GM21381 (cell line): ENCODE results near the gene RFX5.

Experiments used
- ATAC-seq: cut with Tn5 transposase; IDR thresholded peaks from one replicate; pipeline ENCODE4 v1.9.1; 2021; ENCODE audit warnings: mild to moderate bottlenecking, moderate library complexity; ENCODE audit not compliant: unreplicated experiment

Gene RFX5

GRCh38 chr1:151325646-151326429 is 21.2 kb downstream of the RFX5 start:
- no peak for ATAC-seq

DNA sequence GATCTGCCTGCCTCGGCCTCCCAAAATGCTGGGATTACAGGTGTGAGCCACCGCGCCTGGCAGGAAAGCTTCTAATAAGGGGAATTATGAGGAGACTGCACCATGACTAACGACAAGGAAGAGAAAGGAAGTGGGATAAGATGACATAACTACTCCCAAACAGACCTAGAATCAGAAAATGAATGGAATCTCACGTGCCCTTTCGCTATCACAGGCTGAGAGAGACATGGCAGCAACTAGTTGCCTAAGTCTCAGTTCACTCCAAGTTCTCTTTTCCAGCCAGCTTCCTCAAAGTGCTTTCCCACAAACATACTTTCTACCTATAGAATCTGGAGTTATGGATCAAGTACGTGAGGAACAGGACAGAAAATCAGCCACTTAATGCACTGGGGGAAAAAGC is 21.8 kb downstream of the RFX5 start:
- no peak for ATAC-seq

GRCh38 chr1:151324390-151324930 is 22.6 kb downstream of the RFX5 start:
- ATAC-seq: no peak

- no peak for ATAC-seq
These were observed 28.1 kb downstream of the RFX5 start for GRCh38 chr1:151318975-151319374.

- no peak for ATAC-seq
These were observed 31.4 kb downstream of the RFX5 start for GRCh38 chr1:151315565-151316235.

DNA sequence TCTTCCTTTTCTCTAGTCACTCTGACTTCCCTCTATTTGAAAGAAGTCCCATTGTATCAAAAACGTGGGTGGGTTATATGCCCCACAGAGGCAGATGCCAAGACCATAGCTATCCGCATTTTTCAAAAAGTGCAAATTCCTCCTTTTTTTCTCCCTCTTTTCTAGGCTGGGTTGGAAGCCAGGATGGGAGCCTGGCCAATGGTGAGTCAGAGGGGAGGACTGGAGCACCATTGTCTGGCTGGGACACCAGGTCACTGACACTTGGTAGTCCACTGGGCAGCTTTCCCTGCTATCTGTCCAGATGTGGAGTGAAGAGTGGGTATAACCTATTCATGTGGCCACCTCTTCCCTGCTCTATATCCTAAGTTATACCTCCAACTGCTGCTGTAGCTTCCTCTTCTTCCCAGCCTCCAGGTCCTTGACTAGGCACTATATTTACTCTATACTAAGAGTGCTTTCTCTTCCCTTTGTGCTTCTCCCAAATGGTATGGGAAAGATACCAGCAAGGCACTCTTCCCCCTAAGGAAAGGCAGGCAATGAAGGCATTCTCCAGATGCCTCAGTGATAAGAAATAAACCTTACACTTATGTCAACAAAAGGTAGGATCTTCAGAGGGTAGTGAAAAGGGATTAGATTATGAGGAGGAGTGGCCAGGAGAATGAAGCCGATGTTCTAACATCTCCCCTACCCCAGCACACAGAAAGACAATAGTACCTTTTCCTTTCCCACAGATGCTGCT is 32.7 kb downstream of the RFX5 start:
- ATAC-seq: no peak

DNA sequence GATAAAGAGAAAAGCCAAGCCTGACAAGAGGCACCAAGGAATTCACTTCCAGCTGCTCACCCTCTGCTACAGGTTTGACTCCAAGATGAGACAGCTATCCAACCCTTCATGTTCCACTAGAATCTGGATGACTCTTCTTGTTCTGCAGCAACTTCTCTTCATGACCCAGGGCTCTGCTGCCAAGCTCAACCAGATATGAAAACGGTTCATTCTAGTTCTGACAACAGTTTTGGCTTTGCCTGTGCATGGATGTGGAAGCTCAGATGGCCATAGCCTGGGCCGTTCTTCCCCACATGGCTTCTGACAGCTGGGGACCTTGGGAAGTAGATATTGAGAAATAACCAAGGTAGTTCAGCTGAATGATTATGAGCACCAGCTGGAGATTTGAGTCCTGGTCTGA is 33.6 kb downstream of the RFX5 start:
- ATAC-seq: no peak

GRCh38 chr1:151312826-151313225 is 34.2 kb downstream of the RFX5 start:
- ATAC-seq: no peak

DNA sequence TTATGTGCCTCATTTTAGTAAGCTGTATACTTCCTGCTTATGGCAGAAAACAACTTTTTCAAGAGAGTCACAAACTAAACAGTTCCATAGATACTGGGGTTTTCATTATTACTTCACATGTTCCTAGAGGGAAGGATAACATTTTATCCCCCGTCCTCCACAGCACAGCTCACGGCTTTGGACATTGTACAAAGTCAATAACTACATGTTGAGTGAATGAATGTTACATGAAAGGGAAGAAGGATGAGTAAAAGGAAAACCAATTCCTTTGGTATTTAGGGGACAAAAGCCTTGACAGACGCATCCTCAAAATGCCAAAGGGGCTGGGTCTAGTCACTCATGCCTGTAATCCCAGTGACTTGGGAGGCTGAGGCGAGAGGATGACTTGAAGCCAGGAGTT is 34.6 kb downstream of the RFX5 start:
- ATAC-seq: no peak

DNA sequence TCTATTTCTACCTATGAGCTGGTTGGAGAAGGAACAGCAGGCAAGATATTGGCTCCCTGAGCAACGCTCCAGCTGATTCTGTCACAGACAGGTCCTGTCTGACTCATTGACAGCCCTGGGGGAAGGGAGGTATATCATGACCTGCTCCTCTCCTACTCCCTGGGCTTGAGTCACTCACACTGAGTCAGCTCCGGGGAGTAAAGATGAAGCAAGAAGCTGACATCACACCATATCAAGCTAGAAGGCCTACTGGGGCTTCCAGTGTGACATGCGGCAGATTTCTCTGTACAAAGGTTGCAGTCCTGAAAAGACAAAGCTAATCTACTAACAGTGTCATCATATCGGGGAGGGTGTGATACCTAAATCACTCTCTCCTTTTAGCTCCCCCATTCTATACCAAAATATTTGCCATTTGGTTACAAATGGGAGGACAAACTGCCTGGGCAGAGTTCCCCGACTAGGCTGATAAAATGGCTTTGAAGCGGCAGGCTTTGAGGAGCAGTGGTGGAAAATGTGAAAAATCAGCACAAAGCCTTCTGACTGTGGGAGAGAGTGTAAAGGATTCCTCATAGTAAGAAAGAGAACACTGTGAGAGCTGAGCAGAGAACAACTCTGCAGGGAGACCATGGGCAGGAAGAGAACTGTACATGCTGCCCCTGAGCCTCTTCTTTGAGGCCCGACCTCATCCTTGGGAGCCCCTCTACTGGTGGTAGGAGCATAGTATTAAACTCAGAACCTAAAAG is 35.3 kb downstream of the RFX5 start:
- ATAC-seq: no peak

DNA sequence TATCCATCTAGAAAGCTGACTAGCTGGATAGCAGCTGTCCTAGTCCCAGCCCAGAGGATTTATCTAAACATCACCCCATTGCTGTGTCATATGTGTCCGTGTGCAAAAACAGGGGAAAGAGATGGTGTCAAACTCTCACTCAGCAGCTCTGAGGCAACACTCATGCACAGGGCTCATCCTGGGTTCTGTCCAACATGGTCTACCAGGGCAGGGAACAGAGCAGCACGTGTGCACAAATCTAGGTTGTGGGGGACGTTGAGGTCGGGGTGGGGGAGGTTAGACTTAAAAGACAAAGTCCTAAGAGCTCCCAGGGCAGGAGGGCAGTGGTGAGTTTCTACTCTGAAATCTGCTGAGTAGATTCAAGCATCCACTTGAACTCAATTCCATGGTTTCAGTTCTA is 36.0 kb downstream of the RFX5 start:
- ATAC-seq: no peak

DNA sequence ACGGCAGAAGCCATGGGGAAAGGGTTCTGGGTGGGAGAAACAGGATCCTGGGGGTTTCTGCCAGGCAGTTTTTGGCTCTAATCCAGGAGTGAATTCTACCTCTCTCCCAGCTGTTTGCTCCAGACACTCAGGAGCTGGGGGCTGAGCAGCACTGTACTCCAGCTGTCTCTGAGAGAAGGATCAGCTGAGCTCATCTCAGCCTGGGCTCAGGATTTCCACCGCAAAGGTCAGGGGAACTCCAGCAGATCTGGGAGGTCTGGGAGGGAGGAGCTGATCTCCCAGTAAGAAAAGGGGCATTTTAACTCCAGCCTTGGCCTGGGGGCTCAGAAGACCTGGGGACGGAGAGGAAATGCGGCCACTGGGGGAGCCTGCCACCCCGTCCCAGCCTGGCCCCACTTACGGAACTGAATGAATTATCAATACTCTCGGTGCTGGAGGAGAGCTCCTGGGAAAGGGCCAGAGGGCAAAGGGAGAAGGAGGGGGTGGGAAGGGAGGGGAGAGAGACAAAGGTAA is 37.2 kb downstream of the RFX5 start:
- ATAC-seq: no peak

- no peak for ATAC-seq
These were observed 52.1 kb downstream of the RFX5 start for GRCh38 chr1:151294742-151295462.

GRCh38 chr1:151293093-151293492 is 54.0 kb downstream of the RFX5 start:
- ATAC-seq: no peak

- ATAC-seq: no peak
These were observed 54.6 kb downstream of the RFX5 start for GRCh38 chr1:151292207-151293030.

GRCh38 chr1:151290709-151291303 is 56.2 kb downstream of the RFX5 start:
- ATAC-seq: no peak
